HL-60 (cell line): ENCODE data around the gene CCDC88C.

ENCODE experiments used
- GABPA ChIP-seq: IDR thresholded peaks from 2 replicates; pipeline ENCODE4 v1.6.1; 2012; ENCODE audit warnings: low read depth
- POLR2AphosphoS5 ChIP-seq: IDR thresholded peaks from 2 replicates; pipeline ENCODE4 v1.6.1; 2012; ENCODE audit warnings: low read depth
- SPI1 ChIP-seq: IDR thresholded peaks from 2 replicates; pipeline ENCODE4 v1.6.1; 2012; ENCODE audit warnings: low read depth, mild to moderate bottlenecking, borderline replicate concordance
- TF ChIP-seq, protein P1 (sequence below): IDR thresholded peaks from one replicate; pipeline ENCODE4 v1.5.1; 2011; ENCODE audit warnings: low read length, control low read depth, inconsistent platforms; ENCODE audit not compliant: insufficient read depth
- TF ChIP-seq, protein P2 (sequence below): IDR thresholded peaks from 2 replicates; pipeline ENCODE4 v1.6.1; 2012; ENCODE audit warnings: low read depth; ENCODE audit not compliant: insufficient replicate concordance

DNA sequence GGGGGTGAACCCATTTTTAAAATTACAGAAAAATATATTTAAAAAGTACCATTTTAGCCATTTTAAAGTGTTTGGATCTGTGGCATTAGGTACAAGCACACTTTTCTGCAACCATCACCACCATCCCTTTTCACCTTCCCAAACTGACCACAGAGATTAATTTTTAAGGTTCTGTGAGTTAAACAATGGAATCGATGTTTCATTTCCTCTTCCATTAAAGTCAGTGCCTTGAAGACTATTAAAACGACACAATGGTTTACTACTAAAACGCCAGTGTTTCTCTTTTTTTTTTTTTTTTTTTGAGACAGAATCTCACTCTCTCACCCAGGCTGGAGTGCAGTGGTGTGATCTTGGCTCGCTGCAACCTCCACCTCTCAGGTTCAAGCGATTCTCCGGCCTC lies 95.0 kb downstream of the CCDC88C start:
- TF ChIP-seq, protein P1, sequence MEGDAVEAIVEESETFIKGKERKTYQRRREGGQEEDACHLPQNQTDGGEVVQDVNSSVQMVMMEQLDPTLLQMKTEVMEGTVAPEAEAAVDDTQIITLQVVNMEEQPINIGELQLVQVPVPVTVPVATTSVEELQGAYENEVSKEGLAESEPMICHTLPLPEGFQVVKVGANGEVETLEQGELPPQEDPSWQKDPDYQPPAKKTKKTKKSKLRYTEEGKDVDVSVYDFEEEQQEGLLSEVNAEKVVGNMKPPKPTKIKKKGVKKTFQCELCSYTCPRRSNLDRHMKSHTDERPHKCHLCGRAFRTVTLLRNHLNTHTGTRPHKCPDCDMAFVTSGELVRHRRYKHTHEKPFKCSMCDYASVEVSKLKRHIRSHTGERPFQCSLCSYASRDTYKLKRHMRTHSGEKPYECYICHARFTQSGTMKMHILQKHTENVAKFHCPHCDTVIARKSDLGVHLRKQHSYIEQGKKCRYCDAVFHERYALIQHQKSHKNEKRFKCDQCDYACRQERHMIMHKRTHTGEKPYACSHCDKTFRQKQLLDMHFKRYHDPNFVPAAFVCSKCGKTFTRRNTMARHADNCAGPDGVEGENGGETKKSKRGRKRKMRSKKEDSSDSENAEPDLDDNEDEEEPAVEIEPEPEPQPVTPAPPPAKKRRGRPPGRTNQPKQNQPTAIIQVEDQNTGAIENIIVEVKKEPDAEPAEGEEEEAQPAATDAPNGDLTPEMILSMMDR = no peak
- TF ChIP-seq POLR2AphosphoS5 = no peak
- TF ChIP-seq, protein P2, sequence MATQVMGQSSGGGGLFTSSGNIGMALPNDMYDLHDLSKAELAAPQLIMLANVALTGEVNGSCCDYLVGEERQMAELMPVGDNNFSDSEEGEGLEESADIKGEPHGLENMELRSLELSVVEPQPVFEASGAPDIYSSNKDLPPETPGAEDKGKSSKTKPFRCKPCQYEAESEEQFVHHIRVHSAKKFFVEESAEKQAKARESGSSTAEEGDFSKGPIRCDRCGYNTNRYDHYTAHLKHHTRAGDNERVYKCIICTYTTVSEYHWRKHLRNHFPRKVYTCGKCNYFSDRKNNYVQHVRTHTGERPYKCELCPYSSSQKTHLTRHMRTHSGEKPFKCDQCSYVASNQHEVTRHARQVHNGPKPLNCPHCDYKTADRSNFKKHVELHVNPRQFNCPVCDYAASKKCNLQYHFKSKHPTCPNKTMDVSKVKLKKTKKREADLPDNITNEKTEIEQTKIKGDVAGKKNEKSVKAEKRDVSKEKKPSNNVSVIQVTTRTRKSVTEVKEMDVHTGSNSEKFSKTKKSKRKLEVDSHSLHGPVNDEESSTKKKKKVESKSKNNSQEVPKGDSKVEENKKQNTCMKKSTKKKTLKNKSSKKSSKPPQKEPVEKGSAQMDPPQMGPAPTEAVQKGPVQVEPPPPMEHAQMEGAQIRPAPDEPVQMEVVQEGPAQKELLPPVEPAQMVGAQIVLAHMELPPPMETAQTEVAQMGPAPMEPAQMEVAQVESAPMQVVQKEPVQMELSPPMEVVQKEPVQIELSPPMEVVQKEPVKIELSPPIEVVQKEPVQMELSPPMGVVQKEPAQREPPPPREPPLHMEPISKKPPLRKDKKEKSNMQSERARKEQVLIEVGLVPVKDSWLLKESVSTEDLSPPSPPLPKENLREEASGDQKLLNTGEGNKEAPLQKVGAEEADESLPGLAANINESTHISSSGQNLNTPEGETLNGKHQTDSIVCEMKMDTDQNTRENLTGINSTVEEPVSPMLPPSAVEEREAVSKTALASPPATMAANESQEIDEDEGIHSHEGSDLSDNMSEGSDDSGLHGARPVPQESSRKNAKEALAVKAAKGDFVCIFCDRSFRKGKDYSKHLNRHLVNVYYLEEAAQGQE = no peak
- no peak for TF ChIP-seq GABPA
- TF ChIP-seq SPI1 = no peak
